Neutrophil (primary cell): ENCODE results near the gene DOK3.

Experiments
- H3K27ac ChIP-seq: fragments of 200-600 bp; sonication (generic); 2 replicates; pipeline ENCODE4 v1.5.1; 2016; ENCODE audit warnings: mild to moderate bottlenecking, moderate library complexity
- H3K27me3 ChIP-seq: fragments of 200-600 bp; sonication (generic); 2 replicates; pipeline ENCODE4 v1.6.0; 2016; ENCODE audit warnings: mild to moderate bottlenecking
- H3K36me3 ChIP-seq: fragments of 200-600 bp; sonication (generic); 2 replicates; pipeline ENCODE4 v1.5.1; 2017
- H3K4me1 ChIP-seq, 2 experiments: fragments of 200-600 bp in 1 of 2; sonication (generic) in 1 of 2; 1 replicate in 1 of 2; 2 replicates in 1 of 2; pipeline versions ENCODE4 v1.5.1 to v1.6.1; 2013 to 2016; ENCODE audit warnings: low read depth in 1 of 2, low read length in 1 of 2, mild to moderate bottlenecking in 1 of 2, moderate library complexity in 1 of 2; ENCODE audit not compliant: control insufficient read depth in 1 of 2, insufficient read depth in 1 of 2
- H3K4me3 ChIP-seq, 2 experiments: fragments of 200-600 bp in 1 of 2; sonication (generic) in 1 of 2; 1 replicate in 1 of 2; 2 replicates in 1 of 2; pipeline ENCODE4 v1.5.1; 2013 to 2016; ENCODE audit warnings: low read depth in 1 of 2, low read length in 1 of 2, mild to moderate bottlenecking in 1 of 2, moderate library complexity in 1 of 2
- H3K9me3 ChIP-seq: fragments of 200-600 bp; sonication (generic); 2 replicates; pipeline ENCODE4 v1.5.1; 2016
- TF ChIP-seq, protein P1 (sequence below): fragments of 200-600 bp; sonication (generic); IDR thresholded peaks from 2 replicates; pipeline ENCODE4 v1.5.1; 2016; ENCODE audit warnings: antibody characterized with exemption

The DOK3 gene

DNA sequence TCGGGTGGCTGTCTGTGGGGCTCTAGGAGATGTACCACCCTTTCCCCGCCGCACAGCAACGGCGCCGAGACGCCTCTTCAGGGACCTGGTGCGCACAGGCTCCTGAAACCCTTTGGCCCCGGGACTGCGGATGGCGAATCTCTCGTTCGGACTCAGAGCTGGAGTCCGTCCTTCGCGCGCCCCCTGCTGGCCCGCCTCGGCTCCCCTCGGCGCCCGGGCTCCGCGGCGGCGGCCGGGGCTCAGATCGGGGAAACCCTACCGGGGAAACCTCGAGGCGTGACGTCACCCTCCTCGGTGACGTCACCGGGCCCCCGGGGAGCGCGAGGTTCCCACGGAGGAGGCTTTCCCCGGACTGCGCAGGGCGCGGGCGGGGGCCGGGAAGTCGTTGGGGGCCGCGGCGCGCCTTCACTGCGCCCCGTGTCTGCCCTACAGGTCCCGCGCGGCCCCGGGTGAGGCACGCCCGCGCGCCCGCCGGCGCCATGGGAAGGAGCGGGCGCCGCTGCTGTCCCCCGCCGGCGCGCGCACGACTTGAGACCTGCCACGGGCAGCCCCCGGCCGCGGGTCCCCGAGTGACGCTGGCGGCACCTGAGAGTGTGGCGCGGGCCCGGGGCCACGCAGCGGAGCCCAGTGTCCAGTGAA lies 55.1 kb downstream of the DOK3 start:
- Histone ChIP-seq H3K27ac (peak overlapping the region; percentile 97), H3K4me3 (peak overlapping the region; percentile 81 to 82), H3K9me3 (no peaks in the 10 kb centered on the region), H3K27me3 (peaks cover 16% of the 10 kb centered on the region), H3K36me3 (peaks cover 26% of the 10 kb centered on the region), H3K4me1 (peaks cover 37 to 54% of the 10 kb centered on the region in 2 experiments)
- TF ChIP-seq, protein P1, sequence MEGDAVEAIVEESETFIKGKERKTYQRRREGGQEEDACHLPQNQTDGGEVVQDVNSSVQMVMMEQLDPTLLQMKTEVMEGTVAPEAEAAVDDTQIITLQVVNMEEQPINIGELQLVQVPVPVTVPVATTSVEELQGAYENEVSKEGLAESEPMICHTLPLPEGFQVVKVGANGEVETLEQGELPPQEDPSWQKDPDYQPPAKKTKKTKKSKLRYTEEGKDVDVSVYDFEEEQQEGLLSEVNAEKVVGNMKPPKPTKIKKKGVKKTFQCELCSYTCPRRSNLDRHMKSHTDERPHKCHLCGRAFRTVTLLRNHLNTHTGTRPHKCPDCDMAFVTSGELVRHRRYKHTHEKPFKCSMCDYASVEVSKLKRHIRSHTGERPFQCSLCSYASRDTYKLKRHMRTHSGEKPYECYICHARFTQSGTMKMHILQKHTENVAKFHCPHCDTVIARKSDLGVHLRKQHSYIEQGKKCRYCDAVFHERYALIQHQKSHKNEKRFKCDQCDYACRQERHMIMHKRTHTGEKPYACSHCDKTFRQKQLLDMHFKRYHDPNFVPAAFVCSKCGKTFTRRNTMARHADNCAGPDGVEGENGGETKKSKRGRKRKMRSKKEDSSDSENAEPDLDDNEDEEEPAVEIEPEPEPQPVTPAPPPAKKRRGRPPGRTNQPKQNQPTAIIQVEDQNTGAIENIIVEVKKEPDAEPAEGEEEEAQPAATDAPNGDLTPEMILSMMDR = peak; percentile 99

DNA sequence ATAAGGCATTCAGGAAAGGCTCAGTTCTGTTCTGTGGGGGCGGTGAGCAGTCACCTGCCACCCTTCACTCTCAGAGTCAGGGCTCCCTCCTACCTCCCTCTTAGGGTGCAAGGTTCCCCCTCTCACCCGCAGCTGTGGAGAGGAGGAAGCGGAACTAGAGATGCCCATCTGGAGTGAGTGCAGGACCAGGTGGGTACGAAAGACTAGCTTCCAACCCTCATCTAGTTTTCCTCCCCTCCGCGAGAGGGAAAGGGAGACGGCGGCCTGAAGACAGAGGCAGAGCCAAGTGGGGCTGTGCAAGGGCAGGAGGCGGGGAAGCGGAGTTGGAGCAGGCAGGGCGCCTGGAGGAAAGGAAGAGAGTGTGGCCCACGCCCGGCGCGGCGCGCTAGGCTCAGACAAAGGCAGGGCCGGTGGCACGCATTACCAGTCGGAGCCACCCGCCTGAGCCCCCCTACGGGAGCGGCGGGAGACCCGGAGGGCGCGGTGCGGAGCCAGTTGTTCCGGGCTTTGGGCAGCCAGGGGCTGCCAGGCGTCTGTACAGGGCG lies 55.7 kb downstream of the DOK3 start:
- H3K27ac ChIP-seq = peak overlapping the region; percentile 97
- H3K4me3 ChIP-seq = peak overlapping the region; percentile 81 to 82
- peaks cover 20% of the 10 kb centered on the region for H3K36me3 ChIP-seq
- H3K27me3 ChIP-seq = peaks cover 22% of the 10 kb centered on the region
- H3K4me1 ChIP-seq = peaks cover 37 to 59% of the 10 kb centered on the region in 2 experiments
- H3K9me3 ChIP-seq = no peaks in the 10 kb centered on the region
- TF ChIP-seq, protein P1 = no peak

DNA sequence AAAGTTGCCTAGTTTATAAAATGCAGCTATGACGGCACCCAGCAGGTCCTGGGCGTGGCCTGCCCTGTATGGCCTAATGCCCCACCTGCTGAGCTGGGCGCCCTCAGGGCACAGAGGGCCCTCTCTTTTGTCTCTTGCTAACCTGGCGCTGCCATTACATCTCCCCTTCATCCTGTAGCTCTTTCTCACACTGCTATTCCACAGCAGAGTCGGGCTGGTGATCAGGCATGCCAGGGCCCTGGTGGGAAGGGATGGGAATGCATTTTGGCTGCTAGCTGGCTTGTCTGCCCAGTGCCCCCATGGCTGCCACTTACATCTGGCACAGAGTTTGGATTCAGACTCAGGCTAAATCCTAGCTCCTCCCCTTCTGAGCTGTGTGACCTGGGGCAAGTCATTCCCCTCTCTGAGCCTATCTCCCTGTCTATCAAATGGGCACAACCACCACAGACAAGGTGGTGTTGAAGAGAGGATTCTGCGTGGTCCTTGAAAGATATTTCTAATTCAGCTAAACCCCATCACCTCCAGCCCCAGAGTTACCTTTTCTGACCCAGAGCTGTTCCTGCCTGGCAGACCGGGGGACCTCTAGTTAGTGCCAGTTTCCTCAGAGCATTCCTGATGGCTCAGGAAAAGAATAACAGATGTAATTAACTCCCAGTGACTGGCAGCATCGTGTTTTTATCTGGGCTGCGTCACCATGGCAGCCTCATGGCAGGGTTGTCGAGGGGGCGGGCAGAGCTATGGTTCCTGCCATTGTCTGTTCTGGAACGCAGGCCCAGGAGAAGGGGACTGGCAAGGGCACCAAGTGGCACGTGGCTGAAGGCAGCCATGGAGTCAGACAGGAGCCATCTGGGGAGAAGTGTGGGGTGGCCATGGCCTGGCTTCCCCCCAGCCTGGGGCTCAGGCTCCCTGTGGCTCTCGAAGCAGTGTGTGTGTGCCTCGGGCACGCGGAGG lies 56.7 kb downstream of the DOK3 start:
- Histone ChIP-seq H3K27ac (peak overlapping the region; percentile 97), H3K4me1 (peaks cover 44 to 67% of the 10 kb centered on the region in 2 experiments), H3K4me3 (peak overlapping the region in 1 of 2 experiments; percentile 82), H3K36me3 (peaks cover 11% of the 10 kb centered on the region), H3K9me3 (no peaks in the 10 kb centered on the region), H3K27me3 (peaks cover 27% of the 10 kb centered on the region)
- TF ChIP-seq, protein P1 = no peak
